ENCODE measurements around the gene GRAMD1A.
"Not testable (repeated sequence)": the region's sequence is repeated elsewhere in the genome, so short reads cannot be mapped to it uniquely, and the experiment has no call there.

The GRAMD1A gene

GRCh38 chr19:35004517-35005255 is 4.6 kb downstream of the GRAMD1A start:
- no peak for DNase-seq

GRCh38 chr19:35005256-35005977 is 5.3 kb downstream of the GRAMD1A start:
- DNase-seq, result no peak

GRCh38 chr19:35006007-35006341 is 5.9 kb downstream of the GRAMD1A start:
- not testable (repeated sequence) for DNase-seq

- no peak for DNase-seq
Observed at GRCh38 chr19:35006342-35006998, 6.3 kb downstream of the GRAMD1A start.

DNA sequence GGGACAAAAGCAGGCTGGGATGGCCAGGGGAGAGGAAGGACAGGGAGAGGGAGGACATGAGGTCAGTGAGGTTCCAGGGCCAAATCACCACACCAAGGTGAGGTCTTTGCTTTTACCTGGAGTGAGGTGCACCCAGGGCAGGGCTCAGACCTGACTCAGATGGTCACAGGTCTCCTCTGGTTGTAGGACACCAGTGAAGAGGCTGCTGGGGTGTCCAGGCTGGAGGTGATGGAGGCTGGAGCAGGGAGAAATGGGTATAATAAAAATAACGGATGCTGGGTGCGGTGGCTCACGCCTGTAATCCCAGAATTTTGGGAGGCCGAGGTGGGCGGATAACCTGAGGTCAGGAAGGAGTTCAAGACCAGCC is 6.9 kb downstream of the GRAMD1A start:
- no peak for DNase-seq

- not testable (repeated sequence) for DNase-seq
Observed at GRCh38 chr19:35007427-35007826, 7.3 kb downstream of the GRAMD1A start.

- DNase-seq, result no peak
Observed at GRCh38 chr19:35008891-35009341, 8.8 kb downstream of the GRAMD1A start.

DNA sequence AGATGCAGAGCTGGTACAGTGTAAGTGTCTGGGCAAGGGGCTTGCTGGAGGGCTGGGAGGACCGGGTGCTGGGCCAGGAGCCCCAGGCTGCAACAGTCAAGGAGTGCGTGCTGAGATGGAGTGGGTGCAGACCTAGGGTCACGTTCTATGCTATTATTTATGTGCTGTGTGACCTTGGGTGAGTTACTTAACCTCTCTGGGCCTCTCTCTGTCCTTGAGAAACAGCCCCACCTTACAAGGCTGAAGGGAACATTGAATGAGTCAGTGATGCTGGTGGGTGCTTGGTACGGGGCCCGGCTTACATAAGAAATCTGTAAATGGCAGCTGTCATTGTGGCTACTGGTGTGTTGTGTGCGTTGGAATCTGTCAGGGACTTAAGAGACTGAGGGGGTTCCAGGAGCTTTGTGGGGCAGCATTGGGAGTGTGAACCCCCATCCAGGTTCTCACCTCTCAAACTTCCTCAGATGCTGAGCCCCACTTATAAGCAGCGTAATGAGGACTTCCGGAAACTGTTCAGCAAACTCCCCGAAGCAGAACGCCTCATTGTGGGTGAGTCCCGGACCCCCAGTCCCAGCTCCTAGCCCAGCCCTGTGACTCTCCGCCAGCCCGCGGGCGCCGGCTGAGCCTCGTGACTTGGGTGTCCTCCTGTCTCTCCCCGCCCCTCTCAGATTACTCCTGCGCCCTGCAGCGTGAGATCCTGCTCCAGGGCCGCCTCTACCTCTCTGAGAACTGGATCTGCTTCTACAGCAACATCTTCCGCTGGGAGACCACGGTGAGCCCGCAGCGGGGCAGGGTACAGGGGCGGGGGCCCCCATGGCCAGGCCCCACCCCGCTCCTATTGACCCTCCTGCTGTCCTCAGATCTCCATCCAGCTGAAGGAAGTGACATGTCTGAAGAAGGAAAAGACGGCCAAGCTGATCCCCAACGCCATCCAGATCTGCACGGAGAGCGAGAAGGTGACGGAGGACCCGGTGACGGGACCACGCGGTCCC is 9.6 kb downstream of the GRAMD1A start:
- DNase-seq, result no peak

GRCh38 chr19:35011091-35011689 is 11.1 kb downstream of the GRAMD1A start:
- no peak for DNase-seq

DNA sequence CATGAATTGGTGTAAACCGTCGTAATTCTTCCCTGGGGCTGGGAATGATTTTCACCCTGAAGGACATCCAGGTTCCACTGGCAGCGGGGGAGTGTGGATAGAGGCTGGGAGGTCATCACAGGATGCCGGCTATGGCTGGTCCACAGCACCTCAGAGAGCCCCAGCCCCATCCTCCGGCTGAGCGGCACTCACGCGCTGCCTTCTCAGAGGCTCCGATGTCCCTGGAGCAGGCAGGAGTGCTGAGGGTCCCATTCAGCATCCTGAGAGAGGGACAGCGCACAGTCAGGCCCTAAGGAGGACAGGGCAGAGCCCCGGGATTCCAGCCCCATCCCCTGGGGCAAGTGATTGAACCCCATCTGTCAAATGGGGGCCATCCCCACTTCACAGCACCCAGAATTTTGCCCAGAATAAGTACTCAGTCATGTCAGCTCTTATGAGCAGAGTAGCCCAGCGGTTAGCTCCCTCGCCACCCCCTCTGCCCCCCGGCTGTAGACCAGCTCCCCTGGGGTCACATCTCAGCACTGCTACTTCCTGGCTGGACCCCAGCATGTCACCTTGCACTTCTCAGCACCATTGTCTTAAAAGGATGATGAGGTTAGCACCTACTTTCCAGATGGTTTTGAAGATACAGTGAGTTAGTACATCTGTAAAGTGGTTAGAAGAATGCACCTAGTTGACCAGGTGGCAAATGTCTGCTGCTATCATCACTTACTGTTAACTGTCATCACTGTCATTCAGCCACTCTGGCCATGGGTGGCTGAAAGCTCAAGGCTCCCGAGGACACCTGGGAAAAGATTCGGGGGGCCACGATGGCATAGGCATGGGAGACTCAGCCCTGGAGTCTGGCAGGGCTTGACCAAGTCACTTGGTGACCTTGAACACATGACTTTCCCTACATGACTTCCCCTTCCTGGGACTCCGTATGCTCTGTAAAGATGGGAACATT is 11.9 kb downstream of the GRAMD1A start:
- DNase-seq, result peak in 1 of 2 donors; percentile 35

DNA sequence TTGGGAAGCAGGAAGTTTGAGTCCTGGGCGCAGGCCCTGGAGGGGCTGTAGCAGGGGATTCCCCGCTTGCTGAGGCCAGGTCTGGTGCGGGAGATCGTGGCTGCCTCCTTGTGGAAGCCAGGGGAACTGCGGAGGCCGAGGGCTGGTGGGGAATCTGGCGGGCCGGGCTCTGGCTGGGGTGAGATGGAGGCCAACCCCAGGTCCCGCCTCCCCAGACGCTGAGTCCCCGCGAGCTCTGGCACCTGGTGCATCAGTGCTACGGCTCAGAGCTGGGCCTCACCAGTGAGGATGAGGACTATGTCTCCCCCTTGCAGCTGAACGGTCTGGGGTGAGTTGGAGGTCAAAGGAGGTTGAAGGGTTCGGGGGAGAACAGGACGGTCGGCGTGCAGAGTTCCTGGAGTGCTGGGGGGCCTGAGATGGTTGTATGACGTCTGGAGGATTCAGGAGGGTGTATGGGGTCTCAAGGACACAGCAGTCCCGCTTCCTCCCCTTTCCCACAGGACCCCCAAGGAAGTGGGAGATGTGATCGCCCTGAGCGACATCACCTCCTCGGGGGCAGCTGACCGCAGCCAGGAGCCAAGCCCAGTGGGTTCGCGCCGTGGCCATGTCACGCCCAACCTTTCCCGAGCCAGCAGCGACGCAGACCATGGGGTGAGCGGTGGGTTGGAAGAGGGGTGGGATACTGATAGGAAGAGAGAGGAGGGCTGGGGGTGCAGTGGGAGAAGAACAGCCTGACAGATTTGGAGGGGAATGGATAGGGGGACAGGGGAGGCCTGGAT is 13.1 kb downstream of the GRAMD1A start:
- peak; percentile 57 to 58 for DNase-seq

- peak; percentile 66 to 69 for DNase-seq
Observed at GRCh38 chr19:35013820-35014754, 14.0 kb downstream of the GRAMD1A start.

GRCh38 chr19:35014774-35015173 is 14.7 kb downstream of the GRAMD1A start:
- DNase-seq, result not testable (repeated sequence)

- DNase-seq, result no peak
Observed at GRCh38 chr19:35015270-35015953, 15.3 kb downstream of the GRAMD1A start.

- no peak for DNase-seq
Observed at GRCh38 chr19:35015954-35016351, 15.8 kb downstream of the GRAMD1A start.

GRCh38 chr19:35017507-35017906 is 17.4 kb downstream of the GRAMD1A start:
- DNase-seq, result no peak

DNA sequence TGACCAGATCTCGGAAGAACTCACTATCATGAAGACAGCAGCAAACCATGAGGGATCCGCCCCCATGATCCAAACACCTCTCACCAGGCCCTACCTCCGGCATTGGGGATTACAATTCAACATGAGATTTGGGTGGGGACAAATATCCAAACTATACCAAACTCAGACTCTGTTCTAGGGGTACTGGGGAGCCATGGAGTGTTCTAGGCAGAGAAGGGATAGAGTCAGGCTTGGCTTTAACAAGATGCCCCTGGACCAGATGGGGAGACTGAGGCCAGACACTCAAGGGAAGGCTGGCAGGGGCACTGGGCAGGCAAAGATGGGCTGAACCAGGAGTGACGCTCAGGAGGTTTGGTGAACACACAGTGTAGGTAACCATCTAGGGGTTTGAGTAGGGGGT is 18.3 kb downstream of the GRAMD1A start:
- DNase-seq, result no peak

DNA sequence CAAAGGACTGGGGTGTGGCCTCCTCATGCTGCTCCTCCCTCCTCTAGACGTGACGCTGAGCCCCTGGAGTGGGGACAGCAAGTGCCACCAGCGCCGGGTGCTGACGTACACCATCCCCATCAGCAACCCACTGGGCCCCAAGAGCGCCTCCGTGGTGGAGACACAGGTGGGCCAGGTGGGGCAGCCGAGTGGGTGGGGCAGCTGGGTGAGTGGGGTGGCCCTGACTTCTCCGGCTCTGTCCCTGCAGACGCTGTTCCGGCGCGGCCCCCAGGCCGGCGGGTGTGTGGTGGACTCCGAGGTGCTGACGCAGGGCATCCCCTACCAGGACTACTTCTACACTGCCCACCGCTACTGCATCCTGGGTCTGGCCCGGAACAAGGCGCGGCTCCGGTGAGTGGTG is 19.0 kb downstream of the GRAMD1A start:
- DNase-seq, result no peak

Data from inflammatory macrophage (primary cell).